HL-60 (cell line): ENCODE results near the gene STEAP2.
"Not testable (repeated sequence)": the region's sequence is repeated elsewhere in the genome, so short reads cannot be mapped to it uniquely, and the experiment has no call there.

Experiments used
- DNase-seq, 2 experiments: peaks; one replicate each; pipeline ENCODE4 v3.0.0-alpha.2; 2010 to 2020; ENCODE audit warnings: low read depth in 1 of 2, low spot score in 1 of 2
- H3K27ac ChIP-seq: fragments of 250-450 bp; sonication (Bioruptor Pico); replicated peaks from 2 replicates; pipeline ENCODE4 v1.5.1; 2020; ENCODE audit warnings: mild to moderate bottlenecking, moderate library complexity
- H3K27me3 ChIP-seq: fragments of 250-450 bp; sonication (Bioruptor Pico); 2 replicates; pipeline ENCODE4 v1.5.1; 2021; ENCODE audit warnings: mild to moderate bottlenecking, moderate library complexity; ENCODE audit not compliant: insufficient read depth, poor library complexity, severe bottlenecking
- H3K4me3 ChIP-seq: replicated peaks from 2 replicates; pipeline ENCODE4 v1.5.1; 2011; ENCODE audit warnings: mild to moderate bottlenecking, control low read depth, low read length; ENCODE audit not compliant: insufficient read depth
- CTCF ChIP-seq: IDR thresholded peaks from one replicate; pipeline ENCODE4 v1.5.1; 2011; ENCODE audit warnings: low read length, control low read depth, inconsistent platforms; ENCODE audit not compliant: insufficient read depth
- GABPA ChIP-seq: IDR thresholded peaks from 2 replicates; pipeline ENCODE4 v1.6.1; 2012; ENCODE audit warnings: low read depth
- POLR2AphosphoS5 ChIP-seq: IDR thresholded peaks from 2 replicates; pipeline ENCODE4 v1.6.1; 2012; ENCODE audit warnings: low read depth
- REST ChIP-seq: IDR thresholded peaks from 2 replicates; pipeline ENCODE4 v1.6.1; 2012; ENCODE audit warnings: low read depth; ENCODE audit not compliant: insufficient replicate concordance
- SPI1 ChIP-seq: IDR thresholded peaks from 2 replicates; pipeline ENCODE4 v1.6.1; 2012; ENCODE audit warnings: low read depth, mild to moderate bottlenecking, borderline replicate concordance

Gene STEAP2

GRCh38 chr7:90180649-90181048, 30.9 kb upstream of the STEAP2 start:
- peaks cover 2% of the 10 kb centered on the region for H3K27me3 ChIP-seq
- H3K27ac ChIP-seq = no peak overlapping the region
- no peak overlapping the region for H3K4me3 ChIP-seq
- TF ChIP-seq SPI1 (no peak), POLR2AphosphoS5 (no peak), CTCF (no peak), REST (no peak)
- no peak for DNase-seq

- TF ChIP-seq GABPA = no peak
- no peak for TF ChIP-seq SPI1
- TF ChIP-seq CTCF = no peak
- TF ChIP-seq POLR2AphosphoS5 = no peak
- TF ChIP-seq REST = no peak
- no peak for DNase-seq
These were observed 30.1 kb upstream of the STEAP2 start for GRCh38 chr7:90181485-90181884.

GRCh38 chr7:90186290-90186689, 25.2 kb upstream of the STEAP2 start:
- not testable (repeated sequence) for H3K27me3 ChIP-seq, H3K4me3 ChIP-seq, H3K27ac ChIP-seq, DNase-seq

More at GRCh38 chr7:90181485-90181884, 30.1 kb upstream of the STEAP2 start:
- Histone ChIP-seq H3K27ac (no peak overlapping the region), H3K4me3 (no peak overlapping the region), H3K27me3 (peaks cover 2% of the 10 kb centered on the region)

- H3K27ac ChIP-seq = no peak overlapping the region
- H3K27me3 ChIP-seq = no peaks in the 10 kb centered on the region
- no peak for DNase-seq
- H3K4me3 ChIP-seq = no peak overlapping the region
- TF ChIP-seq GABPA (no peak), POLR2AphosphoS5 (no peak), SPI1 (no peak), CTCF (no peak), REST (no peak)
These were observed 24.0 kb upstream of the STEAP2 start for GRCh38 chr7:90187507-90188050.
